CD4-positive, alpha-beta T cell treated with Interleukin-6 at 100 ng/mL for 8 hours (primary cell): ENCODE measurements around the gene SLC29A1.
"Not testable (repeated sequence)": the region's sequence is repeated elsewhere in the genome, so short reads cannot be mapped to it uniquely, and the experiment has no call there.

Experiments used
- DNase-seq: peaks from one replicate; pipeline ENCODE4 v3.0.0-alpha.2; 2020; ENCODE audit warnings: mixed read lengths, low spot score

Gene SLC29A1

DNA sequence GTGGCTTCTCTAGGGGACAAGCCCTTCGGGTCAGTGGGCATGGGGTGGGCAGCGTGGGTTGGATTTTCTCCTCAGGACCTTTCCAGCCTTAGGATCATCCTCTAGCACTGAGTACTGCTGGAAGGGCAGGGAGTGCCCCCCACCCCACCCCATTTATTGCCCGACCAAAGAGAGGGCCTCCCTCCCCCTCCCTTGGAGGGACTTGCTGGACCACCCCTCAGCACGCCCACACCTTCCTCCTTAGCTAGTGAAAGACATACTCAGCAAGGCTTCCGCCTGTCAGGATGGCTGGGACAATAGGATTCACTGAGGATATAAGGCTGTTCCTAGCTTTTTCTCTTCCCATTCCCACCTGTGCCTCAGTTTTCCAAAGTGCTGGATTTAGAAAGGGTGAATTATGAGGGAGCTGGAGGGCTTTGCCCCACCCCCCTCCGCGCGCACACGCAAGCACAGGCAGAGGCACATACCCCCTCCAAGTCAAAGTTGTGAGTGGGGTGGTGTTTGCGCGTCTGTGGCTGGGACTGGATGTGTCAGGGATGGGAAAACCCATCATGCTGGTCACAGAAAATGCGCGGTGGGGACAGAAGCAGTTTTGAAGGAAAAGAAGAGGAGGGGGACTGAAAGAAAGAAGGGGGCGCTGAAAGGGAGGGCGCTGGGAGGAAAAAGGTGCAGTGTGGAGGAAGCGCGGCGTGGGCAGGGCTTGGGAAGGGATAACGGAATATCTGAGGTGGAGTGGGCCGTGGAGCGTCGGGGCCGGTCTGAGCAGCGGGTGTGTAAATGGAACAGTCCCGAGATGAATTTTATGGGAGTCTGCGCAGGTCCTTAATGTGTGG, 693 bp upstream of the SLC29A1 start:
- no peak for DNase-seq

DNA sequence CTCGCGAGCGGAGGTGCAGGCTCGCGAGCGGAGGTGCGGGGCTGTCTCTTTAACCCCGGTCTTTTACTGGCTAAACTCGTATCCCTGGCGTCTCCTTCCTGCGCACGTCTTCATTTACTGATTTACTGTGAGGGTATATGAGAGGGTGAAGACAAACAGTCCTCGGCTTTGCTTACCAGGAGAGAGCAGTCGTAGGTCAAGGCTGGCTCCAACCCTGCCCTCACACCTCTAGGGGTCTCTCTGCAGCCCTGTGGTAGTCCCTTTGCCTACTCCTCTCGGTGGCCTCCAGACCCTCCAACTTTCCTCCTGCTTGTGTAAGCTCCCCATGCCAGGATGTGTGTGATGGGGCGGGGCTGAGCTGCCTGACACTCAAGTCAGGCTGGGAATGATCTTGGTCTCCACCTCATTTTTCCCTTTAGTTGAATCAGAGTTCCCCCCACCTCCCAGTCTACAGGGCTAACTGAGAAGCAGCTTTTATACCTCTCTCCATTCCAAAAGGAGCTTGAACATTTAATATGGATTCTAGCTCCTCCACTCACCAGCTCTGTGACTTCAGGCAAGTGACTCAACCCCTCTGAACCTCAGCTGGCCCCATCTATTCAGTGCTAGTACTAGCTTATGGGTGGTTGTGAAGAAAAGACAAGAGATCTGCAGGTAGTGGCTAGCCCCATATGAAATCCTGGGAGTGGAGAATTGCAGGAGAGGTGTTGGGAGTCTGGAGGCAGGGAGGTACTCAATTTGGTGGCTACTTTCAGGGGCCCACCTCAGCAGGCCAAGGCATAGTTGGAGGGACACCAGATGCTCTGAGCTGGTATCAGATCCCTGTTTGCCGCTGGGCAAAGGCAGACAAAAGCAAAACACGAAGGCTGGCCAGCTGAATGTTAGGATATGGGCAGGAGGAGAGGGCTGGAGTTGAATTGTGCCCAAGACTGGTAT, 902 bp downstream of the SLC29A1 start:
- DNase-seq = no peak

DNA sequence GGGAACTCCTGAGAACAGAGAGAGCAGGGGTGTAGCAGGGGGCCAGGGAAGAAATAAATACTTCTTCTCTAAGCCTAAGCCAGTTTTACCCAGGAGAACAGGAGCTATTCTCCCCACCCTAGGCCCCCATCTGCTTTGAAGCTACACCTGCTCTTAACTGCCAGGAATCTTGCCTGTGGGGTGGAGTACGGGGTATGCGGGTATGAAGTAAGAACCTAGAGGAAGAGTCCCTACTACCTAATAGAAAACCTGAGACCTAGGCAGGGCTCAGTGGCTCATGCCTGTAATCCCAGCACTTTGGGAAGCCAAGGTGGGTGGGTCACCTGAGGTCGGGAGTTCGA, 1.5 kb downstream of the SLC29A1 start:
- no peak for DNase-seq

DNA sequence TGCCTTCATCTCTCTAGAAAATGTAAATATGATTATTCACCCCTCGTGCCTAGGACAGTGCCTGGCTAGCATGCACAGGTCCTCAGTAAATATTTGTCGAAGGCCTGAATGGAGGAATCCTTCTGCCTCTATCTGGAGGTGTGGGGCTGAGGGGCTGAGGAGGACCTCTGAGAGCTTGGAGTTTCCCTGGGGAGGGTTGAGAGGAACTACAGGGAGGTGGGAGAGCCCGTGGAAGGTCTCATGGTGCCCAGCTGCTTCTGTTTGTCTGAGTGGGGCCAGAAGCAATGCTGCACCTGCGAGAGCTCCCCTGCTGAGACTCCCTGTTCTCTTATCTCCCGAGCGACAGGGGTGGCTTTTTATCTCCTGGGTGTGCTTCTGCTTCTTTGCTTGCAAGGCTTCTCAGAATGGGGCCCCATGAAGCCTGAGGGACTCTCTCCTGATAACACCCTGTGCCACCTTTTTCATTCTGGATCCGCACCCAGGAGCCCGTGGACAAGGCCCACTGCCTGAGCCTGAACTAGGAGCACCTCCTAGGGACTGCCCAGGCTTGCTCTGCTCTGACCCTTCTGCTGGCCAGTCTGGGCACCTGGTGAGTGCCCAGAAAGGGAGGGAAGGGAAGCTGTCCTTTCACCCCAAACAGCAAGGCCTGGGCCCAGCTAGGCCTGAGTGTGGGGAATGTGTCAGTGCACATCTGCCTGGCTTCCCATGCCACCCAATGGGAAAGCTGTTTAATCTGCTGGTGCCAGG, 2.4 kb downstream of the SLC29A1 start:
- no peak for DNase-seq

DNA sequence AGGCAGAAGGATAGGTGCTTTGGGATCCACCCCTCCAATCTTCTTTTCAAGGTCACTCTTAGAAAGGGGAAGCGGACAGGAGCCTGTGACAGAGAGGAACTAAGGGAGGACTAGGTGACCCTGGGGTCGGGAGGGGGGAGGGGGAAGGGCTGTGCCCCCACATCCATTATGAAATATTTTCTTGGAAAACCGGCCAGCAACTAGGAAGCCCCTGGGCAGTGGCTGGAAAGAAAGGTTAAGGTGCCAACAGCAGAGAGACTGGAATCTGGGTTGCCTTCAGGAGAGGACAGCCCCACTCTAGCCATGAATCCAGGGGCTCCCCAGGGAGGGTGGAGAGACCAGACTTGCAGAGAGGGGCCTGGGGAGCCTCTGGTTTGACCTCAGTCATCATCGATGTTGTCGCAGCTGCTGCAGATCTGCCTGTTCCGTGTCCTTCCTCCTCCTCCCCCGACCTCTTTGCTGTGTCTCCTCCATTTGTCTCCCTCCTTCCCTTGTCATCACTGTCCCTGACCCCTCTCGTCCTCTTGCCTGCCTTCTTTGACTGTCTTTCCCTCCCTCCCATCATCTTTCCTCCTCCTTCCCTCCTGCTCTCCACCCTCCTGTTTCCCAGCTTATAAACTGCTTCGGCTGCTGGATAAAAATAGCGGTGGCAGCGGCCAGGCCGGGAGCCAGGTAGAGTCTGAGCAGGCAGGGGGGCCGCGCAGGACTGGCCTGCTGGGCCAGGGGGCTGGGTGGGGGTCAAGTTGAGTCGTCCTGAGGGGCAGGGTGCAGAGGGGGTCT, 3.2 kb downstream of the SLC29A1 start:
- no peak for DNase-seq

DNA sequence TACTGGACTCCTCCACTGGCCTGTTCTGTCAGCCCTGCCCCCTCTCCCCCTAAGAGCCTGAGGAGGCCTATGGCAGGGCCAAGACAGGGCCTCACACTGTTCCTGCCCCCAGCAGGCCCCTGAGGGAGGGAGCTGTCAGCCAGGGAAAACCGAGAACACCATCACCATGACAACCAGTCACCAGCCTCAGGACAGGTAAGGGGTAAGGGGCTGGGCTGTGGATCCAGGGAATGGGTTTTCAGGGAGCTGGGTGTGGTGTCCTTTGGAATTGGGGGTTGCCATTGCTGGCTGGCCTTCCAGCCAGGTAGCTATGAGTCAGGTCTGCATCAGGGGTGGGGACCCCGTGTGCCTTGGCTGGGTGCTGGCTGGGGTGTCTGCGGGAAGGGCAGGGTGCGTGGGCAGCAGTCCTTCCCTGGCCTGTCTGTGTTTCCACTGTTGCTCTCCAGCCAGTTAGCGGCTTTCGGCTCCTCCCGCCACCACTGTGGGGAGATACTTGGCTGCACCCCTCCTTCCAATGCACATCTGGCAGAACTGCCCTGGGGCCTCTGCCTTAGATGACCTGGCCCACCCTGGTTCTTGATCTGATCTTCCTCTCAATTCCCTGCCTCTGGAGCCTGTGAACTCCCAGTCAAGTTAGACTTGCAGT, 3.9 kb downstream of the SLC29A1 start:
- DNase-seq = no peak

DNA sequence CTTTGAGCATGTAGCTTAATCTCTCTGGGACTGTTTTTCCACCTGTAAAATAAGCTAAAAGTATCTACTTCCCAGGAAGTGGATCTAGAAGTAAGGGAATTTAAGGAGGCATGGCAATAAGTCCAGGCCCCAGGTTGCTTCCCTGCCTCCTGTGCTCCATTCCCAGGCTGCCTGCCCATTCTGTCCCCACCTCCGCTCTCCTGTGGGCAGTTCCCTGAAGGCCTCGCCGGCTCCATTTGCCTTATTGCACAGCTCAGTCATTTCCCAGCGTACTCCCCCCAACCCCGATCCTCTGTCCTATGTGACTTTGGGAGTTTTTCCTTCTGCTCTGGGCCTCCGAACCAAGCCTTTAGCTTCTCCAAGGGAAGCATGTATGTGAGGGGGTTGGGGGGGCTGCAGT, 4.6 kb downstream of the SLC29A1 start:
- no peak for DNase-seq

DNA sequence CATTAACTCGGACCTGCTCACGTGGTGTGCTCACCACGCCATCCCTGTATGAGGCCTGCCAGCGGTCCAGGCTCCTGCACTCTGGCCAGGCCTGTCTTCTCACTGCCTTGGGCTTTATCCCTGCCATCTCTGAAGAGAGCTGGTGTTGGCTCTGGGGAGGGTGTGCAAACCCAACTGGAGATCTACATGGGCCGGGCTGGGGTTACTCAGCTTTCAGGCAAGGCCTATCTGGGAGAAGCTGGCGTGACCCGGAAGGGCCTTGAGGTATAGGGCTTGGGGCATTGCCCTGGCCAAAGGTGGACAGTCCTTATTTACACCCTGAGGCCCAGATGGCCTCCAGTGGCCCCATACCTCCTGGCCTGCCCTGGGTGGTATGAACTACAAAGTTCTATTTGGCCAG, 5.0 kb downstream of the SLC29A1 start:
- no peak for DNase-seq

DNA sequence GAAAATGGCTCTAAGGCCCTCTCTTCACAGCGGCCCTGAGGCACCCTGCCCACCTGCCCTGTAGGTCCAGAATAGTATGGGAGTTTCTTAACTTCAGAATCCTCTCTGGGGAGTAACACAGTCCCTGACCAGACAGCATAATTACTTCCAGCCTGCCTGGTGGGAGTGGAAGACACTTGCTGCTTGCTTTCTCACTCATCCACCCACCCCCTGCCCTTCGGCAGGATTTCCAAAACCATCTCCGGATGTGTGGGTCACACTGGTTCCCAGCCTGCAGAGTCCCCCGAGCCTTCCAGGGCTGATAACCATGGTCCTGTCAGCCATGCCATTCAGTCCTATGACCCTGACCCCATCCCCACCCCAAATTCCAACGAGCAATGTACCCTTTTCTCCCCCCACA, 5.4 kb downstream of the SLC29A1 start:
- no peak for DNase-seq

DNA sequence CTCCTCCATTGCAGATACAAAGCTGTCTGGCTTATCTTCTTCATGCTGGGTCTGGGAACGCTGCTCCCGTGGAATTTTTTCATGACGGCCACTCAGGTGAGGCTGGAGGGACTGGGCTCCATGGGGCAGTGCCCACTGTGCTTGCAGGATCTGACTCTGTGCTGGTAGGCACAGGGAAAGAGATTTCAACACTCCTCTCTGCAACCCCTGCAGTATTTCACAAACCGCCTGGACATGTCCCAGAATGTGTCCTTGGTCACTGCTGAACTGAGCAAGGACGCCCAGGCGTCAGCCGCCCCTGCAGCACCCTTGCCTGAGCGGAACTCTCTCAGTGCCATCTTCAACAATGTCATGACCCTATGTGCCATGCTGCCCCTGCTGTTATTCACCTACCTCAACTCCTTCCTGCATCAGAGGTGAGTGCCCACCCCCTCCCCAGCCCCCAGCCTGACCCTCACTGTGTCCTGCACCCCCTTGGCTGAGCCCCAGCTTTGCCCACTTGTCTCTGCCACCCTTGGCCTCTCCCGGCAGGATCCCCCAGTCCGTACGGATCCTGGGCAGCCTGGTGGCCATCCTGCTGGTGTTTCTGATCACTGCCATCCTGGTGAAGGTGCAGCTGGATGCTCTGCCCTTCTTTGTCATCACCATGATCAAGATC, 6.1 kb downstream of the SLC29A1 start:
- DNase-seq = no peak

DNA sequence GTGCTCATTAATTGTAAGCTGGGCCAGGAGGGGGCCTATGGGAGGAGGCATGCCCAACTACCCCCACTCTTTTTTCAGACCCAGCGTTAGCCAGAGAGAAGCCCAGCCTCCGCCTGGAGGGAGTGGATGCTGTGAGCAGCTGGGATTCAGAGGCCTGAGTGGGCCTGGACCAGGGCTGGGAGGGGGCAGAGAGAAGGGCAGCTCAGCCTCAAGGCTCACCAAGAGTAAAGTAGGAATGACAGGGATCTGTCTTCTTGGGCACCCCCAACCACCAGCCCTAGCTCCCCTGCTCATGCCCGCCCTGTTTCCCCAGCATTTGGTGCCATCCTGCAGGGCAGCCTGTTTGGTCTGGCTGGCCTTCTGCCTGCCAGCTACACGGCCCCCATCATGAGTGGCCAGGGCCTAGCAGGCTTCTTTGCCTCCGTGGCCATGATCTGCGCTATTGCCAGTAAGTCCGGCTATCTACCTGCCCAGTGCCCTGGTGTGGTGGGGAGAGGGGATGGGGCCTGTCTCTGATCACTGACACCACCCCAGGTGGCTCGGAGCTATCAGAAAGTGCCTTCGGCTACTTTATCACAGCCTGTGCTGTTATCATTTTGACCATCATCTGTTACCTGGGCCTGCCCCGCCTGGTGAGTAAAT, 6.8 kb downstream of the SLC29A1 start:
- no peak for DNase-seq

DNA sequence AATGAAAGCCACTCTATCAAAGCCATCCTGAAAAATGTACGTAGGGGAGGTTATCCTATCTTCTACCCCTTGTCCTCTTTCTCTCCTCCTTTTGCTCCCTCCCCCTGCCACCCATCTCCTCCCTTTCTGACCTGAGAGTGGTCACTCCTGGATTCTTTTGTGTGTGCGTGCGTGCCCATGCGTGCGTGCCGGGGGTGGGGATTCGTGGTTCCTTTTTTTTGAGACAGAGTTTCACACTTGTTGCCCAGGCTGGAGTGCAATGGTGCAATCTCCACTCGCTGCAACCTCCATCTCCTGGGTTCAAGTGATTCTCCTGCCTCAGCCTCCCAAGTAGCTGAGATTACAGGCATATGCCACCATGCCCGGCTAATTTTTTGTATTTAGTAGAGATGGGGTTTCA, 8.0 kb downstream of the SLC29A1 start:
- not testable (repeated sequence) for DNase-seq

DNA sequence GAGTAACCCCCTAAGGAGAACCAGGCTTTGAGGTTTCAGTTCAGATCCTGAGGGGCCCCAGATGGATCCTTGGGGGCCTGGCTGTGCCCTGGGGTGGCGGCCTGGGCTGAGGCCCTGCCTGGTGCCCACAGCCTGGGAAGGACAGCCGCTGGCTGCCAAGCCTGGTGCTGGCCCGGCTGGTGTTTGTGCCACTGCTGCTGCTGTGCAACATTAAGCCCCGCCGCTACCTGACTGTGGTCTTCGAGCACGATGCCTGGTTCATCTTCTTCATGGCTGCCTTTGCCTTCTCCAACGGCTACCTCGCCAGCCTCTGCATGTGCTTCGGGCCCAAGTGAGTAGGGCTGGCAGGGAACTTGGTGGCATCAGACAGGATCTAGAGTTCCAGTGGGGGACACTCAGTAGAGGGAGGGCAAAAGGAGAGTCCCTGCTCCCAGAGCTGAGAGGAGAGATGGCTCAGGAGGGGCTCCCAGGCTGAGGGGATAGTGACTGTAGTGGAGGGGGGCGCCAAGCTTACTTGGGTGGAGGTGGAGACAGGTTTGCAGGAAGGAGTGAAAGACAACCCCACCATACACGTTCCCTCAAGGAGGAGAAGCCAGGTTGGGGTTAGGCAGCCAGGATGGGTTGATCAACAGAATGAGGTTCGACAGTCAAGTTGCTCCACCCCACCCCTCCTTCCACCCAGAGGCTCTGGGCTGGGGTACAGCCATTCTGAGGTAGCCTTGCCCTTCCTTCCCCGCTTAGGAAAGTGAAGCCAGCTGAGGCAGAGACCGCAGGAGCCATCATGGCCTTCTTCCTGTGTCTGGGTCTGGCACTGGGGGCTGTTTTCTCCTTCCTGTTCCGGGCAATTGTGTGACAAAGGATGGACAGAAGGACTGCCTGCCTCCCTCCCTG, 9.5 kb downstream of the SLC29A1 start:
- no peak for DNase-seq

DNA sequence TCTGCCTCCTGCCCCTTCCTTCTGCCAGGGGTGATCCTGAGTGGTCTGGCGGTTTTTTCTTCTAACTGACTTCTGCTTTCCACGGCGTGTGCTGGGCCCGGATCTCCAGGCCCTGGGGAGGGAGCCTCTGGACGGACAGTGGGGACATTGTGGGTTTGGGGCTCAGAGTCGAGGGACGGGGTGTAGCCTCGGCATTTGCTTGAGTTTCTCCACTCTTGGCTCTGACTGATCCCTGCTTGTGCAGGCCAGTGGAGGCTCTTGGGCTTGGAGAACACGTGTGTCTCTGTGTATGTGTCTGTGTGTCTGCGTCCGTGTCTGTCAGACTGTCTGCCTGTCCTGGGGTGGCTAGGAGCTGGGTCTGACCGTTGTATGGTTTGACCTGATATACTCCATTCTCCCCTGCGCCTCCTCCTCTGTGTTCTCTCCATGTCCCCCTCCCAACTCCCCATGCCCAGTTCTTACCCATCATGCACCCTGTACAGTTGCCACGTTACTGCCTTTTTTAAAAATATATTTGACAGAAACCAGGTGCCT, 10.2 kb downstream of the SLC29A1 start:
- no peak for DNase-seq

DNA sequence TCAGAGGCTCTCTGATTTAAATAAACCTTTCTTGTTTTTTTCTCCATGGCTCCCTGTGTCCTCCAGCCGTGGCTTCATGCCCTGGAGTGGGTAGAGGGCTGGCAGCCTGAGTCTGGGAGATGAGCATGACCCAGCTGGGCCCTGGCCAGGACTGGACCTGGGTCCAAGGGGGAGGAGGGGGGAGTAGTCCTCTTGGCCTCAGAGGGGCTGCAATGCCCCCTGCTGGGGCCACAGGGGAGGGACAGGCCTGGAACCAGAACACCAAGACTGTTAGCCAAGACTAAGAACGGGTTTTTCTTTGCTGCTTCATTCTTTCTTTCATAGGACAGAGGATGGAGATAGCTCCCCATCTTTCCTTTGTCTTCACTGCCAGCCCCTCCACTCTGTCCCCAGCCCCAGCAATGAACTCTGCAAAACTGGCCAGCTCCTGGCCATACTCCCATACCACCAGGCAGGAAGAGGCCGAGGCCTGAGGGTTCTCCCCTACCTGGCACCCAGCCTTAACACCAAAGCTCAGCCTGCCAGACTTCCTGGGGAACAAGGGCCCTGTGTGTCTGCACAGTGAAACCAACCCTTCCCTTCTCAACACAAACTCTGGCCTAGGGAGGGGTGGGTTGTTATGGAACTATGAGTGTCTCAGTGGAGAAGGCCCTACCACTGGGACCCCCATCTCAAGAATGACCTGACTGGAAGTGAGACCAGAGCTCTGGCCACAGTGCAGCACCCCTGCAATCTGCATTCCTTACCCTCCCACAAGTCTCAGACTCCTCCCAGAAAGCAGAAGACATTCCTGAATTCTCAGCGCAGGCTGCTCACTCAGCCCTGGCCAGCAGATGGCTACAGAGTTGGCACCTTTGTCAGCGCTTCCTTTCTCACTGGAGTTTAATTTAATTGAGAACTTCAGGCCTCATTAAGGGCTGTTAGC, 11.0 kb downstream of the SLC29A1 start:
- no peak for DNase-seq

DNA sequence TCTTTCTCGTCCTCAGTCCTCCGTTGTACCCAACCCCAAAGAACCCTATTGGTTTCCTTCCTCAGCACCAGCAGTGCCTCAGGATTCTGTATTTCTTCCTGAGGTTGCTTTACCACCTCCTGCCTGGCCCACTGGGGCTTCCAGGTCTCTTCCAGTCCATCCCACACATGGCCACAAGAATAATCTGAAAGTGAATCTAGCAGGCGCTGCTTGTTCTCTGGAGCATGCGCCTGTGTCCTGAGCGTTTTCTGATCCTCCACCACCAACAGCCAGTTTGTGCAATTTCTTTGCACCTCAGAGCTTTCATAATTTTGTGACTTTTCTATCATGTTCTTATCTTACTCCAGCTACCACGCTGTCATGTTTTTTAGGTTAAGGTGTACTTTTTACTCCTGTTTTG, 11.9 kb downstream of the SLC29A1 start:
- no peak for DNase-seq

DNA sequence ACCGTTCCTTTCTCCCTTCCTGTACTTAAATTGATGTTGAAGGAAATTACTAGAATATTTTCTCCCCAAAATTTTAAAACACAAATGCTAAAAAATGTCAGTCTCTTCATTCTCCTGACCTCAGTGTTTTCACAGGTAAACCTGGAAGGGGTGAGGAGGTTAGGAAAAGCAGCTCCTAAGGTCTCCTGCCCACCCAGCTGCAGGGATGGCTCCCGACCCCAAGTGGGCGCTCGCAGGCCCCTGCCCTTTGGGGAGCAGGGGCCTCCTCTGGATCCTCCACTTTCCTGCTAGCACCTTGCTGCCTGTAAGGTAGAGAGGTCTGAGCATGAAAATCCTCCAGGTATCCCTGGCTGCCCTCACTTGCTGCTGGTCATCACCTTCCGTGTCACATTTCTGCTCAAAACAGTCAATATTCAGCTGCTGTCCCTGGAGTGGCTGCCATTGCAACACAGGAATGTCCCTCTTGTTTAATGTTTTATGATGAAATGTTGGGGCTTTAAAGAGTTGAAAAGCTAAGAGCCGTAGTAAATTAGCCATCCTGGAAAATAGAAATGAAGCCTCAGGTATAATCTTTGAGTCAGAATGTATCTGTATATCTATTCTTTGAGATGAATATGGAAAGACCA, 12.6 kb downstream of the SLC29A1 start:
- DNase-seq = no peak
